T1000 (cell line): ENCODE measurements around the gene CXCR6.
A peak's percentile ranks its signal among the peaks of the same experiment; 100 is the strongest.
"Not testable (repeated sequence)": the region's sequence is repeated elsewhere in the genome, so short reads cannot be mapped to it uniquely, and the experiment has no call there.

Source experiments
- DNase-seq: peaks from one replicate; lab custom pipeline; 2025; ENCODE audit warnings: mixed read lengths; lab: John Stamatoyannopoulos, UW

CXCR6 gene

GRCh38 chr3:45990181-45990580 is 46.9 kb downstream of the CXCR6 start:
- DNase-seq, result no peak

GRCh38 chr3:45991341-45991740 is 48.1 kb downstream of the CXCR6 start:
- DNase-seq, result no peak

- DNase-seq, result no peak
Observed at GRCh38 chr3:45992133-45992729, 49.0 kb downstream of the CXCR6 start.

GRCh38 chr3:45992821-45993221 is 49.6 kb downstream of the CXCR6 start:
- no peak for DNase-seq

- DNase-seq, result no peak
Observed at GRCh38 chr3:45993421-45994027, 50.3 kb downstream of the CXCR6 start.

- DNase-seq, result no peak
Observed at GRCh38 chr3:45994419-45995235, 51.4 kb downstream of the CXCR6 start.

GRCh38 chr3:45995236-45996192 is 52.2 kb downstream of the CXCR6 start, which contains the start of gene FYCO1:
FYCO1 (minus strand) TSS chr3:45995824; CDS start chr3:45984910, 10,914 bp downstream.
- DNase-seq, result peak; percentile 80

GRCh38 chr3:45997499-45997898 is 54.2 kb downstream of the CXCR6 start:
- DNase-seq, result not testable (repeated sequence)

GRCh38 chr3:45997942-45998341 is 54.7 kb downstream of the CXCR6 start:
- no peak for DNase-seq
